Esophagus muscularis mucosa (tissue), 3 donors: ENCODE data around the gene ACAD11.

Experiments used
- CTCF ChIP-seq, 3 experiments: fragments of 200-600 bp in 2 of 3; fragments of 450-650 bp in 1 of 3; sonication (generic) in 2 of 3; IDR thresholded peaks; one replicate each; pipeline ENCODE4 v1.5.1; 2017 to 2019; ENCODE audit warnings: antibody characterized with exemption in 3 of 3, mild to moderate bottlenecking in 2 of 3, moderate library complexity in 1 of 3
- POLR2A ChIP-seq: fragments of 450-650 bp; IDR thresholded peaks from one replicate; pipeline ENCODE4 v1.6.1; 2017; ENCODE audit warnings: antibody characterized with exemption, moderate library complexity, mild to moderate bottlenecking, low read depth

- TF ChIP-seq POLR2A, result no peak
- TF ChIP-seq CTCF (IDR thresholded peaks at IDR 0.05), result no peak
Measured at GRCh38 chr3:132626955-132627354, 32.7 kb downstream of the ACAD11 start.
